ENCODE measurements around the gene PRKN.

PRKN gene

GRCh38 chr6:162337412-162337811 lies 390.2 kb downstream of the PRKN start (continued):
- TF ChIP-seq ZBTB48 (tag by site-specific recombination; IDR thresholded peaks at IDR 0.05), result no peak
- TF ChIP-seq ZNF155 (tag by site-specific recombination; IDR thresholded peaks at IDR 0.05), result no peak
- TF ChIP-seq ZNF341 (tag by site-specific recombination; IDR thresholded peaks at IDR 0.05; ENCODE audit: low read depth), result no peak
- no peak for TF ChIP-seq ZNF510 (tag by site-specific recombination; IDR thresholded peaks at IDR 0.05; ENCODE audit: insufficient replicate concordance)
- TF ChIP-seq ZNF239 (tag by site-specific recombination; IDR thresholded peaks at IDR 0.05), result no peak
- TF ChIP-seq KLF7 (tag by site-specific recombination; IDR thresholded peaks at IDR 0.05; ENCODE audit: borderline replicate concordance), result no peak
- TF ChIP-seq ZBTB10 (tag by site-specific recombination; IDR thresholded peaks at IDR 0.05), result no peak

- H3K4me1 ChIP-seq (ENCODE audit: control insufficient read depth, insufficient read depth, low read length), result no peaks in the 10 kb centered on the region
- ChIA-PET POLR2A (no interaction called here), CTCF (interaction anchor here (0.7 kb wide), 1 partner anchor 237 kb away, joined by 3 read pairs; no protein-coding TSS in a partner anchor)
- no peaks in the 10 kb centered on the region for H3K9me3 ChIP-seq (ENCODE audit: control insufficient read depth, insufficient read depth, low read depth, low read length)
- no peak overlapping the region for H3K27ac ChIP-seq (ENCODE audit: extremely low read depth, low read depth, low read length)
- H3K4me3 ChIP-seq (ENCODE audit: low read depth, low read length), result no peak overlapping the region
- H3K36me3 ChIP-seq (ENCODE audit: control insufficient read depth in 2 of 2, insufficient read depth in 1 of 2, low read length in 2 of 2), result no peaks in the 10 kb centered on the region
- no peak for TF ChIP-seq PRDM1 (tag by site-specific recombination; IDR thresholded peaks at IDR 0.05)
Measured at GRCh38 chr6:162336359-162336758, 391.2 kb downstream of the PRKN start.

- Histone ChIP-seq H3K9me3 (ENCODE audit: control insufficient read depth, insufficient read depth, low read depth, low read length) (no peaks in the 10 kb centered on the region), H3K4me1 (ENCODE audit: control insufficient read depth, insufficient read depth, low read length) (no peaks in the 10 kb centered on the region), H3K27ac (ENCODE audit: extremely low read depth, low read depth, low read length) (no peak overlapping the region), H3K4me3 (ENCODE audit: low read depth, low read length) (no peak overlapping the region), H3K36me3 (ENCODE audit: control insufficient read depth in 2 of 2, insufficient read depth in 1 of 2, low read length in 2 of 2) (no peaks in the 10 kb centered on the region)
- ChIA-PET POLR2A (no interaction called here), CTCF (no interaction called here)
- TF ChIP-seq ZNF670 (tag by site-specific recombination; IDR thresholded peaks at IDR 0.05; ENCODE audit: low read depth) (no peak), ZNF792 (tag by site-specific recombination; IDR thresholded peaks at IDR 0.05) (no peak), PRDM4 (tag by site-specific recombination; IDR thresholded peaks at IDR 0.05) (no peak), ZNF302 (tag by site-specific recombination; IDR thresholded peaks at IDR 0.05; ENCODE audit: low read depth) (no peak), ZNF704 (tag by site-specific recombination; IDR thresholded peaks at IDR 0.05) (no peak), ZNF488 (tag by site-specific recombination; IDR thresholded peaks at IDR 0.05) (no peak), SALL2 (tag by site-specific recombination; IDR thresholded peaks at IDR 0.05; ENCODE audit: borderline replicate concordance) (no peak), KLF1 (tag by site-specific recombination; IDR thresholded peaks at IDR 0.05) (no peak), ZNF214 (tag by site-specific recombination; IDR thresholded peaks at IDR 0.05; ENCODE audit: borderline replicate concordance) (no peak), ZBTB44 (tag by site-specific recombination; IDR thresholded peaks at IDR 0.05) (no peak), MZF1 (tag by site-specific recombination; IDR thresholded peaks at IDR 0.05; ENCODE audit: borderline replicate concordance) (no peak), ZNF391 (tag by site-specific recombination; IDR thresholded peaks at IDR 0.05; ENCODE audit: borderline replicate concordance, low read depth) (no peak), KLF16 (tag by site-specific recombination; IDR thresholded peaks at IDR 0.05) (no peak)
Measured at GRCh38 chr6:162332365-162332764, 395.2 kb downstream of the PRKN start.
